GM19452 (cell line): ENCODE data around the gene RAB40C.
"Not testable (repeated sequence)": the region's sequence is repeated elsewhere in the genome, so short reads cannot be mapped to it uniquely, and the experiment has no call there.

ENCODE experiments used
- ATAC-seq: cut with Tn5 transposase; IDR thresholded peaks from one replicate; pipeline ENCODE4 v1.9.1; 2021; ENCODE audit not compliant: unreplicated experiment

RAB40C gene

GRCh38 chr16:588889-589657, 793 bp upstream of the RAB40C start:
- ATAC-seq = peak; percentile 70

GRCh38 chr16:590188-590814, 435 bp downstream of the RAB40C start:
- ATAC-seq = no peak

GRCh38 chr16:590815-591200, 942 bp downstream of the RAB40C start:
- ATAC-seq = no peak

- no peak for ATAC-seq
Measured at GRCh38 chr16:591231-591630, 1.4 kb downstream of the RAB40C start.

DNA sequence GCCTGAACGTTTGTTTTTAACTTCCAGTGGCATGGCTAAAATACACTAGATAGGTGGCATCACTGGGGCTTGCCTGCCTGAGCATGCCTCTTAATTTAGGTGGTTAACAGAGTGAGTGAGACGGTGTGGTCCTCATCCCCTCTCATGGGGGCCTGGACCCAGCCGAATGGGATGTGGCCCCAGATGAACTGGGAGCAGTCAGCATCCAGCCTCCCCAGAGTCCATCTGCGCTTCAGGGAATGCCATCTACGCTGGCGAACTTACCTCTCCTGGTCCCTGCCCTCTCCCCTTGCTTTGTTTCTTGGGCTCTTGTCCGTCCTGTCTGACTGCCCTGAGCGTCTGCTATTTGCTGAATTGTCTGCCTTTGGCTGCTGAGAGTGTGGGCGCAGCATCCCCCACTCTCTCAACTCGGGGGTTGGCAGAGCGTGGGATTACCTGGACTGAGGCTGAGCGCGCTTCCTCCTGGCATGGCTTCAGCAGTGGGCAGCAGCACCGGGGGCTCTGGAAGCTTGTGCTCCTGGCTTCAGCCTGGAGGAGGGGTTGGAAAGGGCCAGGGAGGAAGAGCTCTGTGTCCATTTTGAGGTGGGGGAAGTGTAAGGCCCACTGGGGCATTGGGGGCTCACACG, 2.1 kb downstream of the RAB40C start:
- ATAC-seq = no peak

GRCh38 chr16:592518-593306, 2.8 kb downstream of the RAB40C start:
- no peak for ATAC-seq

GRCh38 chr16:593406-593805, 3.5 kb downstream of the RAB40C start:
- no peak for ATAC-seq

- ATAC-seq = no peak
Measured at GRCh38 chr16:593807-594206, 3.9 kb downstream of the RAB40C start.

DNA sequence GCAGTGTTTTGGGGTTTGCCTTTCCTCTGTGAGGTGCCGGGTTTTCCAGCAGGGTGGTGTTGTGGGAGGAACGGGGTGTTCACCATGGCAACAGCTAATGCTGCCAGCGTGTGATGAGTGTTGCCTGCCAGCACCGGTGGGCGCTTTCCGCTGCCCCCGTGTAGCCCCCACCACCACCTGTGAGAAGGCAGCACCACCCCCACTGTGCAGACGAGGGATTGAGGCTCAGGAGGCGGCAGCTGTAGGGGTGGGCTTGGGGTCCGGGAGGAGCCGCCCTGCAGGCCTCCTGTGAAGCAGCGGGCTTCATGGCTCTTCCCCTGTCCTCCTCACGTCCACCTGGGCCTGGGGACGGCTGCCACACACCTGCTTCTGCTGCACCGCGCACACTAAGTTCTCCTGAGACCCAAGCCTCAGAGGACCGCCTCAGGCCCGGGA, 5.2 kb downstream of the RAB40C start:
- ATAC-seq = no peak

DNA sequence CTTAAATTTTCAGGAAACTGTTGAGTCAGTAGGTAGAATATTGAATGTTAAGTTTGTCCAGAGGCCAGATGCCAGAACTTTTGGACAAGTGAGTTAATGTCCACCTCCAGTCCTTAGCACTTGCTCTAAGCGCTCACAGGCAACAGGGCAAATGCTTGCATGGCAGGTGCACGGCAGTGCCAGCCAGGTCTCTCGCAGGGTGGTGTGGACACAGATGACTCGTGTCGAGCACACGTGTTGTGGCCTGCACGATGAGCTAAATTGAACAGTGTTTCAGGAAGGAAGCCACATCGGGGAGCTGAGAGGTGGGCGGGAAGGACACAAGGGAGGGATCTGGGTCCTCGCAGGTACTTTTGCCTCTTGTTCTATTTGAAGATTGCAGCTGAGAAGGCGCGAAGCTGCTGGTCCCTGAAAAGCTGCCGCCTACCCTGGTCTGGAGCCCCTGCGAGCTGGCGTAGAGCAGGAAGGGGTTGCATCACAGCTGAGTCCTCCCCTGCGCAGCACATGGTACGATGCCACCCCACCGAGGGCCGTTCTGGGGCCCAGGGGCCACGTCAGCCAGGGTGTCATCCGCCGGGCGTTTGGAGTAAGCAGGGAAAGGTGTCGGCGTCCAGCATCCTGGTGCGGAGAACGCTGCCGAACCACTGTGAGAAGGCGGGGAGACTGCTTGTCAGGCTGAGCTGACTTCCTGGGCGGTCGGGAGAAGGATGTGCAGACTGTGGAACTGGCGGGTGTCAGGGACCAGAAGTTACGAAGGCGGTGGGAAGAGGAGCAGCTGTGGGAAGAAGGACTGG, 6.3 kb downstream of the RAB40C start:
- no peak for ATAC-seq

DNA sequence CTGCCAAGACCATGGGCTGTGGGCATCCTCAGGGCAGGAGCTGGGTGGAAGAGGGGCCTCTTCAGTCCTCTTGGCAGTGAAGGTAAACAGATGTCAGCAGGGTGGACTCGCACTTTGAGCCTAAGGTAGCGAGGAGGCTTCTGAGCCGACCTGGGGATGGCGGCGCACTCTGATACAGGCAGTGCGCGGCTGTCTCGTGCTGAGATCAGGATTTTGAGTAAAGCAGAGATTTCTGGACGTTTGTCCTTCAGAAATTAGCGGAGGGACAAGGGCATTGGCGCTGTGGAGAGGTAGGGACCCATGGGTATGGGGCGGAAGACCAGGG, 6.8 kb downstream of the RAB40C start:
- ATAC-seq = no peak

DNA sequence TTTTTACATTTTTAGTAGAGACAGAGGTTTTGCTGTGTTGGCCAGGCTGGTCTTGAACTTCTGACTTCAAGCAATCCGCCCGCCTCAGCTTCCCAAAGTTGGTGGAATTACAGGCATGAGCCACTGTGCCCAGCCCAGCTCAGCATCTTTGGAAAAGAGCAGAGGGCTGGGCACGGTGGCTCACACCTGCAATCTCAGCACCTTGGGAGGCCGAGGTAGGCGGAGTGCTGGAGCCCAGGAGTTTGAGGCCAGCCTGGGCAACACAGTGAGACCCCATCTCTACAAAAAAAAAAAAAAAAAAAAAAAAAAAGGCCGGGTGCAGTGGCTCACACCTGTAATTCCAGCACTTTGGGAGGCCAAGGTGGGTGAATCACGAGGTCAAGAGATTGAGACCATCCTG, 7.8 kb downstream of the RAB40C start:
- not testable (repeated sequence) for ATAC-seq

- no peak for ATAC-seq
Measured at GRCh38 chr16:598823-599739, 9.2 kb downstream of the RAB40C start.

DNA sequence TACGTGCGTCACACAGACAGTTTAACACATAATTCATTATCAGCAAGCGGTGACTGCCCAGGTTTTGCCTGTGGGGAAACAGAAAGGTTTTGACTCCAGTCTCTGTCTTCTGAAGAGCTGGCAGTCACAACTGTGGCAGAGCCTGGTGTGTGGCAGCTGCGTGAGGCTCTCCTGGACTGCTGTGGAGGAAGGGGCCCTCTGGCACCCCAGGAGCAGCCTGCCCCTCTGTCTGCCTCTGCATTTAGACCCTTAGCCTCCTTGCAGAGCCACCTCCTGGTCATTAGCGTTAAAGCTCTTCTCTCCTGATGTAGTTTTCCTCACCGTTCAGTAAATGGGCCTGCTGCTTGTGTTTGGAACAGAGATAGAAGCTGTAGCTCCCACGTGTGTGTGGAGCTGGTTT, 10.9 kb downstream of the RAB40C start:
- no peak for ATAC-seq

GRCh38 chr16:603933-604332, 14.1 kb downstream of the RAB40C start:
- ATAC-seq = no peak

DNA sequence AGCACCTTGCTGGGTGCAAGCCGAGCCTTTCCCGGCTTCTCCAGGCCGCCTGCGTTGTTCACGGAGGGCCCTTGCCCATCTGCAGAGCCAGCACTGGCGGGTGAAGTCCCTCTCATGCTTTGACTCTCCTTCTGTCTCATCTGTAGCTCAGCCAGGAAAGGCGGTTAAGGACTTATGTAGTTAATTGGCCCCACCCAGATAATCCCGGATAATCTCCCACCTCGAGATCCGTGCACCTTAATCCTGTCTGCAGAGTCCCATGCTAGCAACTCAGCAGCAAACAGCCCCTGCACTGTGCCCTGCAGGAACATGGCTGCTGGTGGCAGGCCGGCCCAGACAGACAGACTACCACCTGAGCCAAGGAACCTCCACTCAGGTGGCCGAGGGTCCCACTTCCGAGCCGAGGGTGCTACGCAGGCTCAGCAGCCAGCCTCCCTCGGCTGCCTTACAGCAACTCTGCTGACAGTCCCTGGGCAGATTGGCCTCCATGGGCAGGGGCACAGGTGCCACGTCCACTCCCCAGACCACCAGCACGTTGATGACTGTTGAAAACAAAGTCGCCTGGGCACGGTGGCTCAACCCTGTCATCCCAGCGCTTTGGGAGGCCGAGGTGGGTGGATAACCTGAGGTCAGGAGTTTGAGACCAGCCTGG, 16.9 kb downstream of the RAB40C start:
- ATAC-seq = no peak

GRCh38 chr16:608019-608418, 18.2 kb downstream of the RAB40C start:
- no peak for ATAC-seq

- ATAC-seq = no peak
Measured at GRCh38 chr16:609316-609715, 19.4 kb downstream of the RAB40C start.

DNA sequence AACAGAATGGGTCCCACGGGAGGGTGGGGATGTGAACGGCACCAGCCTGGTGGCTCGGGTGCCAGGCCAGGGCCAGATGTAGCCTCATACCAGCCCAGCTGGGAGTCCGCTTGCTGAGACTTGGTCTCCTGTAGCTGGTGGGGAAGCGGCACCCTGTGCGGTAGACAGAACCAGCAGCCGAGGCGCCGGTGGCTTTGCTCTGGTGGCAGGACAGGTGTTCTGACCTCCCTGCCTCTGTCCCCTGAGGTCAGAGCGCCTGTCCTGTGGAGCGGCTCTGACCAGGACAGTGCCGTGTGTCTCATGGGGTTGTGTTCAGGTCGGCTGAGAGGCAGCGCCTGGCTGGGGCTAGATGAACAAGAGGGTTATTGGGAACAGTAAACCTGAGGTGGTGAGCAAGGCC, 20.1 kb downstream of the RAB40C start:
- ATAC-seq = no peak
